ENCODE measurements around the gene F12.
A peak's percentile ranks its signal among the peaks of the same experiment; 100 is the strongest.

F12 gene

GRCh38 chr5:177409043-177409801 is at the start of gene F12:
Gene F12 (minus strand): TSS chr5:177409564. CDS start chr5:177409527, 37 bp downstream.
- no peak for DNase-seq

GRCh38 chr5:177458912-177459350 is 49.6 kb upstream of the F12 start:
- no peak for DNase-seq

GRCh38 chr5:177457852-177458681 is 48.7 kb upstream of the F12 start:
- DNase-seq: no peak

- DNase-seq: peak; percentile 50
Measured at GRCh38 chr5:177456976-177457851, 47.9 kb upstream of the F12 start.

GRCh38 chr5:177456591-177456964 is 47.2 kb upstream of the F12 start:
- DNase-seq: no peak

- DNase-seq: peak; percentile 36
Measured at GRCh38 chr5:177455661-177456590, 46.6 kb upstream of the F12 start.

- DNase-seq: no peak
Measured at GRCh38 chr5:177455036-177455660, 45.8 kb upstream of the F12 start.

- DNase-seq: no peak
Measured at GRCh38 chr5:177454397-177455035, 45.2 kb upstream of the F12 start.

- DNase-seq: no peak
Measured at GRCh38 chr5:177453852-177454396, 44.6 kb upstream of the F12 start.

GRCh38 chr5:177452688-177453638 is 43.6 kb upstream of the F12 start:
- no peak for DNase-seq

GRCh38 chr5:177450667-177451424 is 41.5 kb upstream of the F12 start:
- no peak for DNase-seq

- DNase-seq: no peak
Measured at GRCh38 chr5:177449140-177450061, 40.0 kb upstream of the F12 start.

GRCh38 chr5:177448244-177448950 is 39.0 kb upstream of the F12 start:
- no peak for DNase-seq

- no peak for DNase-seq
Measured at GRCh38 chr5:177447611-177448243, 38.4 kb upstream of the F12 start.

- peak; percentile 2 for DNase-seq
Measured at GRCh38 chr5:177447066-177447610, 37.8 kb upstream of the F12 start.

All from NCI-H187 treated with DMSO at 0.1 percent for 48 hours (cell line).